OCI-LY7 (cell line): Measurements from ENCODE around the gene OTUB1. TPM values are rescaled to one million over a fixed set of nuclear protein-coding genes. Genes with fewer than 3 reads are reported as not detected.

Source experiments
- BruUV-seq: library from RNA; stranded (reverse); fragments of 400-500 nt; replicated peaks from 2 replicates; lab custom pipeline; 2021; lab: Mats Ljungman, UMichigan
- CTCF ChIA-PET: fragments of 300-600 bp; sonication (Branson Sonifier 250); formaldehyde crosslinking; loops from one replicate; lab custom pipeline; 2022; ENCODE audit warnings: antibody characterized with exemption; ENCODE audit not compliant: unreplicated experiment; lab: Charles Lee
- POLR2A ChIA-PET: fragments of 300-600 bp; sonication (Branson Sonifier 250); formaldehyde crosslinking; loops from one replicate; lab custom pipeline; 2022; ENCODE audit warnings: antibody characterized with exemption; lab: Charles Lee
- DNase-seq: peaks from one replicate; pipeline ENCODE4 v3.0.0-alpha.2; 2015; ENCODE audit warnings: low spot score
- H2AFZ ChIP-seq: fragments of 200-600 bp; sonication (generic), shearing (Covaris generic); 2 replicates; pipeline ENCODE4 v1.6.1; 2014; ENCODE audit warnings: mild to moderate bottlenecking, antibody characterized with exemption, low read length, moderate library complexity
- H3K27ac ChIP-seq: fragments of 200-600 bp; sonication (generic); 2 replicates; pipeline ENCODE4 v1.5.1; 2014; ENCODE audit warnings: mixed run types, low read depth, mild to moderate bottlenecking, moderate library complexity, low read length, inconsistent platforms; ENCODE audit not compliant: poor library complexity, severe bottlenecking
- H3K36me3 ChIP-seq: fragments of 200-600 bp; sonication (generic); 2 replicates; pipeline ENCODE4 v1.6.1; 2014; ENCODE audit warnings: mild to moderate bottlenecking, antibody characterized with exemption, low read length, moderate library complexity, mixed read lengths; ENCODE audit not compliant: insufficient read depth
- H3K4me1 ChIP-seq: fragments of 200-600 bp; sonication (generic); 2 replicates; pipeline ENCODE4 v1.5.1; 2014; ENCODE audit warnings: mild to moderate bottlenecking, low read length; ENCODE audit not compliant: insufficient read depth, poor library complexity, severe bottlenecking
- H3K4me2 ChIP-seq: fragments of 200-600 bp; sonication (generic); 2 replicates; pipeline ENCODE4 v1.6.1; 2014; ENCODE audit warnings: mild to moderate bottlenecking, low read length
- H3K4me3 ChIP-seq: fragments of 200-600 bp; sonication (generic); 2 replicates; pipeline ENCODE4 v1.5.1; 2014; ENCODE audit warnings: mild to moderate bottlenecking, low read depth, low read length; ENCODE audit not compliant: poor library complexity, severe bottlenecking
- H3K79me2 ChIP-seq: fragments of 200-600 bp; sonication (generic); 2 replicates; pipeline ENCODE4 v1.6.1; 2016; ENCODE audit warnings: low read depth, mild to moderate bottlenecking, low read length, moderate library complexity, mixed read lengths; ENCODE audit not compliant: insufficient read depth
- H3K9me2 ChIP-seq: fragments of 200-600 bp; sonication (generic); 2 replicates; pipeline ENCODE4 v1.6.1; 2016; ENCODE audit warnings: mild to moderate bottlenecking, low read length, mixed read lengths; ENCODE audit not compliant: insufficient read depth
- H3K9me3 ChIP-seq: fragments of 200-600 bp; sonication (generic); 2 replicates; pipeline ENCODE4 v1.6.1; 2014; ENCODE audit warnings: mild to moderate bottlenecking, mixed run types, low read length, mixed read lengths
- H4K20me1 ChIP-seq: fragments of 200-600 bp; sonication (generic); 2 replicates; pipeline ENCODE4 v1.6.1; 2014; ENCODE audit warnings: mild to moderate bottlenecking, antibody characterized with exemption, low read length, moderate library complexity, mixed read lengths; ENCODE audit not compliant: insufficient read depth
- EZH2phosphoT487 ChIP-seq: fragments of 200-600 bp; sonication (generic); IDR thresholded peaks from 2 replicates; pipeline ENCODE4 v1.6.1; 2018; ENCODE audit warnings: low read depth, borderline replicate concordance, mild to moderate bottlenecking, mixed run types, antibody characterized with exemption, low read length, moderate library complexity, mixed read lengths
- intact Hi-C: fragments of 100-400 bp; cut with micrococcal nuclease; formaldehyde crosslinking; loops from one replicate; pipeline ENCODE4 v1.10.0; 2022; ENCODE audit not compliant: unreplicated experiment
- total RNA-seq, 2 experiments: library from RNA; depleted of rRNA in 1 of 2; stranded (reverse); fragments of >200 nt in 1 of 2; shearing (Covaris generic) in 1 of 2; gene quantifications; 2 replicates each; pipeline ENCODE4 v1.2.3, GENCODE V29; 2014 to 2022
- TF ChIP-seq, protein P1 (sequence below): fragments of 200-600 bp; sonication (generic); conservative IDR thresholded peaks from 2 replicates; pipeline ENCODE4 v1.5.1; 2014; ENCODE audit warnings: mild to moderate bottlenecking, antibody characterized with exemption, low read length, moderate library complexity, mixed read lengths

The OTUB1 gene
- total RNA-seq, 2 experiments from 2014 or later, result 72.4 to 88.1 TPM

DNA sequence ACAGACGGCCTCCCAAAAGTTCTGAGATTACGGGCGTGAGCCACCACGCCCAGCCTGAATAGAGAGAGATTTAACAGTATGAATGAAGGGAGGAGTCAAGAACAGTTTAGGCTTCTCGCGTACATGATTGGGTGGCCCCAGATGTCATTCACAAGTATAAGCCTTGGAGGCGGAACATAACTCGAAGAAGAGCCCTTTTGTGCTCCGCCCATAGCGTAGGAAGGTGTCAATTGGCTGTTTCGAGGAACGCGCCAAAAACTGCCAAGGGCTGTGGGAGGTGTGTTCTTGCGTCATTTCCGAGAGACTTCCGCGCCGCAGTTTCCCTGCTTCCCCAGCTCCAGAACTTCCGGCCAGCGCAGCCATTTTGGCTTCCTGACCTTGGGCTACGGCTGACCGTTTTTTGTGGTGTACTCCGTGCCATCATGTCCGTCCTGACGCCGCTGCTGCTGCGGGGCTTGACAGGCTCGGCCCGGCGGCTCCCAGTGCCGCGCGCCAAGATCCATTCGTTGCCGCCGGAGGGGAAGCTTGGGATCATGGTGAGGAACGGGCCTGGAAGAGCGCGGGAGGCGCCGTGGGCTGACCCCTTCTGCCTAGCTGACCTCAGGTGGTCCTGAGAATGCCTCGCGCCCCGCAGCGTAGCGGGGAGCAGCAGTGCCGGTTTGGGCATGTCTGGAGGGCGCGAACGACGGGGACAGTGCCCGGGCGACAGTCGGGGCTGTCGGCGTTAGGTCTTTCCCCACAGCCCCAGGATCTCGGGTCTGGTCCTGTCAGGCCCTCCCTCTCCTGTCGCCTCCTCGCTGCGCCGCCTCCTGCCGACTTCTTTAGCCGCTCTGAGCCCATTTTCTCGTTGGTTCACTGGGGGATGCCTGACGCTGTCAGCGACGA lies 11.7 kb upstream of the OTUB1 start, which contains the start of gene COX8A:
Gene COX8A, plus strand, starts transcription at position 362 of the 885 bp plus-strand sequence. Its CDS starts 61 bp downstream, at position 423.
- peak within 1 kb of the TSS; percentile 73 for H3K27ac ChIP-seq
- POLR2A ChIA-PET, result no interaction called here
- H3K9me2 ChIP-seq, result no peaks in the 10 kb centered on the region
- peak within 1 kb of the TSS; percentile 89 for H3K4me3 ChIP-seq
- intact Hi-C loops, result loop anchor here (1.0 to 10.0 kb wide), 2 partner anchors 136 to 330 kb away; partner anchors contain the start of genes CATSPERZ and ESRRA
- DNase-seq, result peak; percentile 100
- peaks cover 25% of the 10 kb centered on the region for H3K36me3 ChIP-seq
- H2AFZ ChIP-seq, result peak within 1 kb of the TSS; percentile 59; the same call in 1 of the 2 replicates
- H3K4me1 ChIP-seq, result peaks cover 15% of the 10 kb centered on the region
- H3K4me2 ChIP-seq, result peak within 1 kb of the TSS; percentile 98
- peaks cover 4% of the 10 kb centered on the region; the same call in 1 of the 2 replicates for H3K9me3 ChIP-seq
- BruUV-seq, result TSS peak; percentile 83
- CTCF ChIA-PET, result no interaction called here
- TF ChIP-seq EZH2phosphoT487, result no peak
- TF ChIP-seq, protein P1, sequence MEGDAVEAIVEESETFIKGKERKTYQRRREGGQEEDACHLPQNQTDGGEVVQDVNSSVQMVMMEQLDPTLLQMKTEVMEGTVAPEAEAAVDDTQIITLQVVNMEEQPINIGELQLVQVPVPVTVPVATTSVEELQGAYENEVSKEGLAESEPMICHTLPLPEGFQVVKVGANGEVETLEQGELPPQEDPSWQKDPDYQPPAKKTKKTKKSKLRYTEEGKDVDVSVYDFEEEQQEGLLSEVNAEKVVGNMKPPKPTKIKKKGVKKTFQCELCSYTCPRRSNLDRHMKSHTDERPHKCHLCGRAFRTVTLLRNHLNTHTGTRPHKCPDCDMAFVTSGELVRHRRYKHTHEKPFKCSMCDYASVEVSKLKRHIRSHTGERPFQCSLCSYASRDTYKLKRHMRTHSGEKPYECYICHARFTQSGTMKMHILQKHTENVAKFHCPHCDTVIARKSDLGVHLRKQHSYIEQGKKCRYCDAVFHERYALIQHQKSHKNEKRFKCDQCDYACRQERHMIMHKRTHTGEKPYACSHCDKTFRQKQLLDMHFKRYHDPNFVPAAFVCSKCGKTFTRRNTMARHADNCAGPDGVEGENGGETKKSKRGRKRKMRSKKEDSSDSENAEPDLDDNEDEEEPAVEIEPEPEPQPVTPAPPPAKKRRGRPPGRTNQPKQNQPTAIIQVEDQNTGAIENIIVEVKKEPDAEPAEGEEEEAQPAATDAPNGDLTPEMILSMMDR, result no peak
- H4K20me1 ChIP-seq, result peaks cover 7% of the 10 kb centered on the region; the same call in 1 of the 2 replicates
- H3K79me2 ChIP-seq, result peaks cover 33% of the 10 kb centered on the region

GRCh38 chr11:63978551-63979239 lies 7.5 kb upstream of the OTUB1 start:
- peaks cover 2% of the 10 kb centered on the region; the same call in 1 of the 2 replicates for H3K9me3 ChIP-seq
- no TSS peak for BruUV-seq
- H3K36me3 ChIP-seq, result peaks cover 27% of the 10 kb centered on the region
- no peak for TF ChIP-seq EZH2phosphoT487
- TF ChIP-seq, protein P1, result no peak
- H3K27ac ChIP-seq, result no peak overlapping the region
- intact Hi-C loops, result loop anchor here (10.0 kb wide), 1 partner anchor 326 kb away; the partner anchor contains the start of genes CATSPERZ and ESRRA
- H3K9me2 ChIP-seq, result no peaks in the 10 kb centered on the region
- no peak overlapping the region for H3K4me2 ChIP-seq
- H3K4me1 ChIP-seq, result peaks cover 31% of the 10 kb centered on the region
- H2AFZ ChIP-seq, result no peak overlapping the region
- no peak for DNase-seq
- H3K79me2 ChIP-seq, result peaks cover 33% of the 10 kb centered on the region
- H4K20me1 ChIP-seq, result peaks cover 7% of the 10 kb centered on the region; the same call in 1 of the 2 replicates
- H3K4me3 ChIP-seq, result no peak overlapping the region
- ChIA-PET CTCF (no interaction called here), POLR2A (no interaction called here)
